Hepatocyte (in vitro differentiated cells): ENCODE data around the gene NCAPD2.

Experiments used
- CTCF ChIP-seq: fragments of 200-600 bp; sonication (generic); IDR thresholded peaks from 2 replicates; pipeline ENCODE4 v1.5.1; 2016; ENCODE audit warnings: antibody characterized with exemption, mild to moderate bottlenecking; ENCODE audit not compliant: poor library complexity
- EZH2phosphoT487 ChIP-seq: fragments of 200-600 bp; sonication (generic); IDR thresholded peaks from one replicate; pipeline ENCODE4 v1.6.1; 2018; ENCODE audit warnings: antibody characterized with exemption, mild to moderate bottlenecking, low read depth, moderate library complexity; ENCODE audit not compliant: unreplicated experiment, severe bottlenecking

GRCh38 chr12:6492838-6493496 is 935 bp upstream of the NCAPD2 start, which contains the start of gene MRPL51:
- no peak for TF ChIP-seq CTCF
- no peak for TF ChIP-seq EZH2phosphoT487
